ENCODE data around the gene CASTOR1. TPM values are rescaled to one million over a fixed set of nuclear protein-coding genes. Genes with fewer than 3 reads are reported as not detected.
A peak's percentile ranks its signal among the peaks of the same experiment; 100 is the strongest.

CASTOR1 gene
- total and polyA plus RNA-seq, 11 donors = 3.8 to 16.6 (median 7.1) TPM

DNA sequence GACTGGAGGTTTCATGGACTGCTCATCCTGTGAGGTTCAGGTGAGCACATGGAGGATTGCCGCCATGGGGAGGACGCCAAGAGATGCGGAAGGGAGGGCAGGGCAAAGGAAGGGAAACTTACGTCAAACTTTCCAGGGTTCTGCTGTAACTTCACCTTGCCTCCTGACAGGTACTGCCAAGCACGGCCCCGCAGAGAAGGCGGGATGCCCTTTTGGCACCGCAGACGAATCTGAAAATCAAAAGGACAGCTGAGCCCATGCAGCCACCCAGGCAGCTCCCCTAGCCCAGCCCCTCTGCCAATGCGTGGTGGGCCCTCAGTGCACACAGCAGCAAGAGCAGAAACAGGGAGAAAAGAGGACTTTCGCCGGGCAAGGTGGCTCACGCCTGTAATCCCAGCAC lies 10.0 kb upstream of the CASTOR1 start:
- ATAC-seq (no peak), DNase-seq (no peak)
- intact Hi-C loops (cut with DNase I) = no loop called here
- WGBS, 4 donors = 94 to 97% (median 96%) methylated on average over 13 of the region's 13 CpGs
- Histone ChIP-seq H3K27me3 (no peaks in the 10 kb centered on the region), H3K36me3 (peaks cover 0 to 89% (median 46%) of the 10 kb centered on the region in 9 donors), H3K27ac (peak overlapping the region in 2 of 12 donors; percentile 1 to 38), H3K4me3 (no peak overlapping the region), H3K4me1 (peaks cover 8 to 62% (median 44%) of the 10 kb centered on the region in 12 donors), H3K9me3 (no peaks in the 10 kb centered on the region)
- no peak for TF ChIP-seq POLR2A (IDR thresholded peaks at IDR 0.05)
- TF ChIP-seq, protein P1, sequence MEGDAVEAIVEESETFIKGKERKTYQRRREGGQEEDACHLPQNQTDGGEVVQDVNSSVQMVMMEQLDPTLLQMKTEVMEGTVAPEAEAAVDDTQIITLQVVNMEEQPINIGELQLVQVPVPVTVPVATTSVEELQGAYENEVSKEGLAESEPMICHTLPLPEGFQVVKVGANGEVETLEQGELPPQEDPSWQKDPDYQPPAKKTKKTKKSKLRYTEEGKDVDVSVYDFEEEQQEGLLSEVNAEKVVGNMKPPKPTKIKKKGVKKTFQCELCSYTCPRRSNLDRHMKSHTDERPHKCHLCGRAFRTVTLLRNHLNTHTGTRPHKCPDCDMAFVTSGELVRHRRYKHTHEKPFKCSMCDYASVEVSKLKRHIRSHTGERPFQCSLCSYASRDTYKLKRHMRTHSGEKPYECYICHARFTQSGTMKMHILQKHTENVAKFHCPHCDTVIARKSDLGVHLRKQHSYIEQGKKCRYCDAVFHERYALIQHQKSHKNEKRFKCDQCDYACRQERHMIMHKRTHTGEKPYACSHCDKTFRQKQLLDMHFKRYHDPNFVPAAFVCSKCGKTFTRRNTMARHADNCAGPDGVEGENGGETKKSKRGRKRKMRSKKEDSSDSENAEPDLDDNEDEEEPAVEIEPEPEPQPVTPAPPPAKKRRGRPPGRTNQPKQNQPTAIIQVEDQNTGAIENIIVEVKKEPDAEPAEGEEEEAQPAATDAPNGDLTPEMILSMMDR (IDR thresholded peaks at IDR 0.05) = no peak

DNA sequence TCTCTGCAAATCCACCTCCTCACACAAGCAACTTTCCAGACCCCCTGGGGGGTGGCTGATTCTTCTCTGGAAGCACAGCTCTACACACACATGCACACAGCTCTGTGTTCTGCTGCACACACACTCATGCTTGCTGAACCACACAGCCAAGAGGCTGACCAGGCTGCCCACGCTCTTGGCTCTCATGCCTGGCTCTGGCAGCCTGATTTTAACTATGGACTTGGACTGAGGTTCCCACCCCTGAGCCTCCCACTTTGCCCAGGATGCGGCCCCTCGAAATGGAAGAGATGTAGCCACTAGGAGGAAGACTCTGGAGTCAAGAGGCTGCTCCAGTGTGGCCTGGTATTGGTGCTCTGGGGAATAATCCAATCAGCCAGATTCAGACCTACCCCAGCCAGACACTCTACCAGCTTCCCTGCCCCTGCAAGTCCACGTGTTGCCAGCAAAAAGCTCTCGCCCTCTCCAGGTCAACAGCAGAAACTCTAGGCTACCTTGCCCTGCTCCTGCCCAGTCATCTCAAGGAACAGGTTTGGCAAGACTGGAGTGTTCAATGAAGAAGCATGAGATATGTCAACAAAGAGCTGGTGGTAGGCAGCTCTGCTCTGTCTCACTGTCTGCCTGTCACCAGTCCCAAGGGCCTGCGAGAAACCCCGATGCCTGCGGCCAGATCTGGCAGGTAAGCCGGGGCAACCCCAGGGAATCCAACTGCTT lies 8.8 kb upstream of the CASTOR1 start:
- intact Hi-C loops (cut with DNase I) = no loop called here
- no peak for DNase-seq
- peaks cover 0 to 92% (median 56%) of the 10 kb centered on the region in 9 donors for H3K36me3 ChIP-seq

DNA sequence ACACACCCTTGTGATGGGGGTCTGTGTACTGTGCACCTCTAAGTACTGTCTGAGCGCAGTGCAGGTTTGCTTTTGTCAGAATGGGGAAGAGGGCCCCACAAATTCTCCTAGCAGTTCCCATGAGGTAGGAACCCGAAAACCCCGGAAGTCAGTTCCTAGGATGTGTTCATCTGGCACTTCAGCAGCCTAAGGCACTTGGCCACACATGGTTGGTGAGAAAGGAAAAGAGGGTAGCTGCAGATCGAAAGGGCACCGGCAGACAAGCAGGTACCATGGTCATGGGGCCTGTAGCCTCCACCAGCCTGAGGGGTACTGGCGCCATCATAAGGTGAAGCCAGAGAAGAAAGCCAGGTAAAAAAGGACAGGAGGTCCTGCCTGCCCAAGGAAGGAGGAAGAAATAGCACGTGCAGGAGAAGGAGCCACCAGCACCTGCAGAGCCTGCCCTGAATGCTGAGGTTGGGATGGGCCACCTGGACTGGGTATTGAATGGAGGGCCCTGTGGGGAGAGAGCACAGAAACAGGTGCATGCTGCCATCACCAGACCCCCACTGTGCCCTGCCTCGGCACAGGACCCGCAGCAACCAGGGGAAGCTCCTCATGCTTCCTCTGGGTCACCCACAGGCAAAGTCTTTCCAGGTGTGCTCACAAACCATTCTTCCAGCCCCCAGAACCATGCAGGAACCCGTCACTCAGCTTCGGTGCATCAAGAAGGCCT lies 8.1 kb upstream of the CASTOR1 start:
- 88 to 97% (median 96%) methylated on average over 11 of the region's 11 CpGs for WGBS, 4 donors
- DNase-seq = no peak
- H3K27ac ChIP-seq = peak overlapping the region in 1 of 12 donors; percentile 27
- H3K36me3 ChIP-seq = peaks cover 0 to 93% (median 63%) of the 10 kb centered on the region in 9 donors
- ATAC-seq = no peak
- H3K27me3 ChIP-seq = no peaks in the 10 kb centered on the region
- intact Hi-C loops (cut with DNase I) = no loop called here
- H3K4me3 ChIP-seq = no peak overlapping the region
- peaks cover 7 to 47% (median 28%) of the 10 kb centered on the region in 12 donors for H3K4me1 ChIP-seq
- H3K9me3 ChIP-seq = no peaks in the 10 kb centered on the region
- TF ChIP-seq, protein P1 (IDR thresholded peaks at IDR 0.05) = no peak

More for the DNA sequence above, 8.8 kb upstream of the CASTOR1 start:
- 58 to 73% (median 72%) methylated on average over 9 of the region's 9 CpGs for WGBS, 4 donors
- Histone ChIP-seq H3K27ac (peak overlapping the region in 2 of 12 donors; percentile 33 to 38), H3K4me3 (no peak overlapping the region), H3K4me1 (peaks cover 7 to 50% (median 34%) of the 10 kb centered on the region in 12 donors), H3K9me3 (no peaks in the 10 kb centered on the region), H3K27me3 (no peaks in the 10 kb centered on the region)
- peak in 3 of 4 donors; percentile 9 to 13 (median 9) for ATAC-seq
- no peak for TF ChIP-seq POLR2A (IDR thresholded peaks at IDR 0.05)
- TF ChIP-seq, protein P1 (IDR thresholded peaks at IDR 0.05) = no peak

DNA sequence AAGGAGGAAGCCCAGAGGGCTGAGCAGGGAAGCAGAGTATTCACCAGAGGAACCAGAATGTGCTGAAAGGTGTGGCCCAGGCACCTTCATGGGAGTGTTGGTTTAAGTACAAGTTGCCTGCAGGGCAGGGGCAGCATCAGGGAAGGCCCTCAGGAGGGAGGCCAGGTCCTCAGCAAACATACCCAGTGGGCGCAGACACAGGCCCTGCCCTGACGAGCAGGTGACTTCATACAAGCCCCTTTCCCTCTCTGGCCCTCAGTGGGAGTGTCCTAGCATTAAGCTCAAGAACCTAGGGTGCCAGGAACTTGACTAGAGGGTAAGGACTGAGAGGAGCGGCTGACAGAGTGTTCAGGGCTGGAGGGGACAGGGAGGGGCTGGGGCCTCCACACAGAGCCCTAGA lies 7.5 kb upstream of the CASTOR1 start:
- 90 to 93% (median 92%) methylated on average over 3 of the region's 3 CpGs for WGBS, 4 donors
- Histone ChIP-seq H3K4me1 (peaks cover 6 to 47% (median 25%) of the 10 kb centered on the region in 12 donors), H3K27ac (peak overlapping the region in 1 of 12 donors; percentile 27), H3K27me3 (no peaks in the 10 kb centered on the region), H3K36me3 (peaks cover 0 to 97% (median 69%) of the 10 kb centered on the region in 9 donors), H3K4me3 (no peak overlapping the region), H3K9me3 (no peaks in the 10 kb centered on the region)
- ATAC-seq = no peak
- TF ChIP-seq, protein P1 (IDR thresholded peaks at IDR 0.05) = no peak
- no peak for TF ChIP-seq POLR2A (IDR thresholded peaks at IDR 0.05)
- DNase-seq = no peak
- intact Hi-C loops (cut with DNase I) = no loop called here

Measured in heart left ventricle (tissue), 16 donors.